SK-N-SH treated with all-trans-retinoic acid at 6 μM for 48 hours (cell line): ENCODE data around the gene LMAN2L.

Experiments used
- ATAC-seq: fragments of 200-7000 bp; cut with Tn5 transposase; 3 replicates; pipeline ENCODE4 v1.9.1; 2020; ENCODE audit warnings: mild to moderate bottlenecking, moderate library complexity
- ARNTL ChIP-seq: fragments of 450-650 bp; formaldehyde crosslinking; IDR thresholded peaks from 2 replicates; pipeline ENCODE4 v1.5.0; 2020; ENCODE audit warnings: low read depth, mild to moderate bottlenecking, moderate library complexity, borderline replicate concordance
- BACH2 ChIP-seq: fragments of 250-450 bp; sonication (Bioruptor Pico); IDR thresholded peaks from 2 replicates; pipeline ENCODE4 v1.9.0; 2021; ENCODE audit warnings: mild to moderate bottlenecking, borderline replicate concordance
- CREB5 ChIP-seq: fragments of 250-450 bp; sonication (Bioruptor Pico); IDR thresholded peaks from 2 replicates; pipeline ENCODE4 v1.5.1; 2020; ENCODE audit warnings: low read depth, mild to moderate bottlenecking, moderate library complexity
- CSDC2 ChIP-seq: fragments of 250-450 bp; sonication (Bioruptor Pico); IDR thresholded peaks from 2 replicates; pipeline ENCODE4 v1.5.0; 2020; ENCODE audit warnings: mild to moderate bottlenecking, moderate library complexity
- CSRNP3 ChIP-seq: fragments of 250-450 bp; sonication (Bioruptor Pico); IDR thresholded peaks from 2 replicates; pipeline ENCODE4 v1.5.1; 2021; ENCODE audit warnings: mild to moderate bottlenecking, moderate library complexity
- ESRRG ChIP-seq: fragments of 250-450 bp; sonication (Bioruptor Pico); IDR thresholded peaks from 2 replicates; pipeline ENCODE4 v1.6.1; 2021; ENCODE audit warnings: mild to moderate bottlenecking
- GLIS3 ChIP-seq: fragments of 250-450 bp; sonication (Bioruptor Pico); IDR thresholded peaks from 2 replicates; pipeline ENCODE4 v1.5.0; 2020; ENCODE audit warnings: mild to moderate bottlenecking, moderate library complexity
- ISL1 ChIP-seq: fragments of 250-450 bp; sonication (Bioruptor Pico); IDR thresholded peaks from 2 replicates; pipeline ENCODE4 v2.1.2; 2022; ENCODE audit warnings: mild to moderate bottlenecking, moderate library complexity
- OSR1 ChIP-seq: fragments of 250-450 bp; sonication (Bioruptor Pico); IDR thresholded peaks from 2 replicates; pipeline ENCODE4 v1.8.0; 2022; ENCODE audit warnings: moderate library complexity, mild to moderate bottlenecking, inconsistent platforms
- PATZ1 ChIP-seq: fragments of 250-450 bp; sonication (Bioruptor Pico); IDR thresholded peaks from 2 replicates; pipeline ENCODE4 v1.8.0; 2020; ENCODE audit warnings: mild to moderate bottlenecking, moderate library complexity, borderline replicate concordance
- POU6F1 ChIP-seq: fragments of 250-450 bp; sonication (Bioruptor Pico); IDR thresholded peaks from 2 replicates; pipeline ENCODE4 v1.8.0; 2021; ENCODE audit warnings: low read depth, mild to moderate bottlenecking, moderate library complexity, borderline replicate concordance
- PPARA ChIP-seq: fragments of 250-450 bp; sonication (Bioruptor Pico); IDR thresholded peaks from 2 replicates; pipeline ENCODE4 v1.5.0; 2020; ENCODE audit warnings: mild to moderate bottlenecking, borderline replicate concordance
- RARB ChIP-seq: fragments of 250-450 bp; sonication (Bioruptor Pico); IDR thresholded peaks from 2 replicates; pipeline ENCODE4 v1.8.0; 2021; ENCODE audit warnings: mild to moderate bottlenecking, moderate library complexity
- SNAI2 ChIP-seq: fragments of 250-450 bp; sonication (Bioruptor Pico); IDR thresholded peaks from 2 replicates; pipeline ENCODE4 v1.5.0; 2020; ENCODE audit warnings: mild to moderate bottlenecking, moderate library complexity
- TCF4 ChIP-seq: fragments of 250-450 bp; sonication (Bioruptor Pico); IDR thresholded peaks from 2 replicates; pipeline ENCODE4 v1.8.0; 2021; ENCODE audit warnings: mild to moderate bottlenecking, moderate library complexity, borderline replicate concordance
- TOX ChIP-seq: fragments of 250-450 bp; sonication (Bioruptor Pico); IDR thresholded peaks from 2 replicates; pipeline ENCODE4 v1.8.0; 2021; ENCODE audit warnings: mild to moderate bottlenecking, moderate library complexity, borderline replicate concordance
- ZC3H10 ChIP-seq: fragments of 250-450 bp; sonication (Bioruptor Pico); IDR thresholded peaks from 2 replicates; pipeline ENCODE4 v1.5.1; 2021; ENCODE audit warnings: mild to moderate bottlenecking, moderate library complexity
- ZFP3 ChIP-seq: fragments of 250-450 bp; sonication (Bioruptor Pico); IDR thresholded peaks from 2 replicates; pipeline ENCODE4 v1.5.0; 2020; ENCODE audit warnings: mild to moderate bottlenecking, moderate library complexity
- ZFP30 ChIP-seq: fragments of 450-650 bp; formaldehyde crosslinking; IDR thresholded peaks from 2 replicates; pipeline ENCODE4 v1.5.0; 2022; ENCODE audit warnings: mild to moderate bottlenecking, moderate library complexity
- ZNF565 ChIP-seq: fragments of 450-650 bp; formaldehyde crosslinking; conservative IDR thresholded peaks from 2 replicates; pipeline ENCODE4 v1.5.0; 2020; ENCODE audit warnings: low read depth, mild to moderate bottlenecking, moderate library complexity
- ZNF8 ChIP-seq: fragments of 450-650 bp; formaldehyde crosslinking; IDR thresholded peaks from 2 replicates; pipeline ENCODE4 v1.5.0; 2020; ENCODE audit warnings: mild to moderate bottlenecking, moderate library complexity

The LMAN2L gene

GRCh38 chr2:96739076-96739632, 710 bp downstream of the LMAN2L start:
- ATAC-seq = no peak
- no peak for TF ChIP-seq ARNTL (CRISPR knock-in tag)
- TF ChIP-seq CSRNP3 = no peak
- TF ChIP-seq ZC3H10 (CRISPR knock-in tag) = no peak
- no peak for TF ChIP-seq PATZ1
- TF ChIP-seq ZFP30 (CRISPR knock-in tag) = no peak
- TF ChIP-seq ZFP3 (CRISPR knock-in tag) = no peak
- TF ChIP-seq ESRRG (CRISPR knock-in tag) = no peak
- no peak for TF ChIP-seq GLIS3 (CRISPR knock-in tag)
- no peak for TF ChIP-seq ZNF8 (CRISPR knock-in tag)
- no peak for TF ChIP-seq RARB
- TF ChIP-seq CREB5 (CRISPR knock-in tag) = no peak
- no peak for TF ChIP-seq CSDC2 (CRISPR knock-in tag)
- no peak for TF ChIP-seq BACH2
- TF ChIP-seq SNAI2 (CRISPR knock-in tag) = no peak
- TF ChIP-seq, all 23 proteins: peak for 0

- no peak for ATAC-seq
- TF ChIP-seq TCF4 (CRISPR knock-in tag) (no peak), ZNF8 (CRISPR knock-in tag) (no peak), ZC3H10 (CRISPR knock-in tag) (no peak), TOX (CRISPR knock-in tag) (no peak), PATZ1 (no peak), PPARA (CRISPR knock-in tag) (no peak), ISL1 (no peak), CSDC2 (CRISPR knock-in tag) (no peak), CREB5 (CRISPR knock-in tag) (no peak)
- TF ChIP-seq, all 23 proteins: peak for 0
Measured at GRCh38 chr2:96737831-96738230, 2.0 kb downstream of the LMAN2L start.

- TF ChIP-seq ARNTL (CRISPR knock-in tag) = no peak
- TF ChIP-seq TCF4 (CRISPR knock-in tag) = no peak
- no peak for TF ChIP-seq RARB
- no peak for TF ChIP-seq OSR1 (CRISPR knock-in tag)
- TF ChIP-seq ESRRG (CRISPR knock-in tag) = no peak
- no peak for TF ChIP-seq SNAI2 (CRISPR knock-in tag)
- no peak for TF ChIP-seq ISL1
- TF ChIP-seq ZFP30 (CRISPR knock-in tag) = no peak
- TF ChIP-seq ZFP3 (CRISPR knock-in tag) = no peak
- TF ChIP-seq PPARA (CRISPR knock-in tag) = no peak
- no peak for ATAC-seq
Measured at GRCh38 chr2:96737251-96737650, 2.6 kb downstream of the LMAN2L start.

GRCh38 chr2:96734880-96735583, 4.8 kb downstream of the LMAN2L start:
- no peak for ATAC-seq
- no peak for TF ChIP-seq BACH2
- no peak for TF ChIP-seq TCF4 (CRISPR knock-in tag)
- TF ChIP-seq POU6F1 (CRISPR knock-in tag) = no peak
- no peak for TF ChIP-seq ZNF565
- no peak for TF ChIP-seq GLIS3 (CRISPR knock-in tag)
- no peak for TF ChIP-seq SNAI2 (CRISPR knock-in tag)
- no peak for TF ChIP-seq ZC3H10 (CRISPR knock-in tag)
- TF ChIP-seq CREB5 (CRISPR knock-in tag) = no peak
